ENCODE results near the gene MYH14.

DNA sequence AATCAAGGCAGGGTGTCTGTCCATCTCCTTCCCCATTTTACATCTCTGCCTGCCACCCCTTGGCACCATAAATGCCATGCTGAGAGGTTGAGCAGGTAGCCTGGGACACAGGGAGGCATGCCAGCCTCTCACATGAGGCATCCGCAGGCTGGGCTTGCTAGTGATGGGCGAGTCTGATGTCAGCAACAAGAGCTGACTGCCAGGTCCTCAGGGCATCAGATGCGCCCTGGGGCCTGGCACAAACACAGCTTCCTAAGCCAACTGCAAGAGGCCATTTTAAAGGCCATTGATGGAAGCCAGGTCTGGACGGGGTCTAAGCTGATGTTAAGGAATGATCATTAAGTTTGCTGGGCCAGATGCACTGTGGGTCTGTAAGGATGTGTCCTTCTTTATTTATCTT, 34.6 kb downstream of the MYH14 start:
- no peak for TF ChIP-seq EZH2phosphoT487 (IDR thresholded peaks at IDR 0.05; ENCODE audit: low read depth)
- no peak for TF ChIP-seq CTCF (IDR thresholded peaks at IDR 0.05; ENCODE audit: low read depth, low read length)
